Fibroblast of lung (primary cell): ENCODE results near the gene PRDX2. TPM values are rescaled to one million over a fixed set of nuclear protein-coding genes. Genes with fewer than 3 reads are reported as not detected.

Experiments used
- DNase-seq, 2 donors: peaks; one replicate each; pipeline versions ENCODE4 v3.0.0 to v3.0.0-alpha.2; 2010; ENCODE audit warnings: low read depth in 2 of 2
- H2AFZ ChIP-seq: 2 replicates; pipeline ENCODE4 v1.5.1; 2012; ENCODE audit warnings: low read length, control low read depth, inconsistent platforms
- H3K27ac ChIP-seq: 2 replicates; pipeline ENCODE4 v1.5.1; 2011; ENCODE audit warnings: low read length, control low read depth; ENCODE audit not compliant: insufficient read depth
- H3K27me3 ChIP-seq: 2 replicates; pipeline ENCODE4 v1.5.1; 2011; ENCODE audit warnings: mild to moderate bottlenecking, low read length; ENCODE audit not compliant: control insufficient read depth, insufficient read depth
- H3K36me3 ChIP-seq: 2 replicates; pipeline ENCODE4 v1.5.1; 2011; ENCODE audit warnings: low read length; ENCODE audit not compliant: control insufficient read depth, insufficient read depth
- H3K4me1 ChIP-seq: 2 replicates; pipeline ENCODE4 v1.5.1; 2011; ENCODE audit warnings: low read length; ENCODE audit not compliant: control insufficient read depth, insufficient read depth; ENCODE audit errors: extremely low read depth
- H3K4me2 ChIP-seq: 2 replicates; pipeline ENCODE4 v1.5.1; 2011; ENCODE audit warnings: low read length, control low read depth; ENCODE audit not compliant: insufficient read depth; ENCODE audit errors: extremely low read depth
- H3K4me3 ChIP-seq, 4 experiments: fragments of 200-600 bp in 1 of 4; sonication (generic) in 1 of 4; replicated peaks in 1 of 4; 2 replicates each; pipeline ENCODE4 v1.5.1; 2011 to 2016; ENCODE audit warnings: low read length in 4 of 4, low read depth in 3 of 4, mild to moderate bottlenecking in 3 of 4, control low read depth in 2 of 4, inconsistent platforms in 1 of 4, mixed read lengths in 1 of 4; ENCODE audit not compliant: insufficient read depth in 1 of 4; ENCODE audit errors: control extremely low read depth in 1 of 4
- H3K79me2 ChIP-seq: 2 replicates; pipeline ENCODE4 v1.5.1; 2012; ENCODE audit warnings: mild to moderate bottlenecking, low read length, inconsistent platforms; ENCODE audit not compliant: control insufficient read depth, insufficient read depth
- H3K9ac ChIP-seq: 2 replicates; pipeline ENCODE4 v1.5.1; 2011; ENCODE audit warnings: mild to moderate bottlenecking, low read length, control low read depth; ENCODE audit not compliant: insufficient read depth
- H3K9me3 ChIP-seq: 2 replicates; pipeline ENCODE4 v1.5.1; 2012; ENCODE audit warnings: low read depth, low read length; ENCODE audit not compliant: control insufficient read depth, insufficient read depth
- H4K20me1 ChIP-seq: 2 replicates; pipeline ENCODE4 v1.5.1; 2011; ENCODE audit warnings: low read length; ENCODE audit not compliant: control insufficient read depth, insufficient read depth; ENCODE audit errors: extremely low read depth
- EZH2 ChIP-seq: IDR thresholded peaks from 2 replicates; pipeline ENCODE4 v1.5.1; 2012; ENCODE audit warnings: low read length, control low read depth, mild to moderate bottlenecking; ENCODE audit errors: missing control alignments
- polyA plus RNA-seq, 2 donors: library from polyadenylated mRNA; depleted of rRNA in 1 of 2; stranded (reverse) in 1 of 2; unstranded in 1 of 2; fragments of >200 nt; gene quantifications; 2 replicates each; pipeline ENCODE4 v1.2.1, GENCODE V29; 2011 to 2012; ENCODE audit warnings: missing spikeins in 1 of 2
- total RNA-seq: library from RNA; depleted of rRNA; stranded (reverse); fragments of >200 nt; gene quantifications from 2 replicates; pipeline ENCODE4 v1.2.1, GENCODE V29; 2014
- TF ChIP-seq, protein P1 (sequence below), 2 donors: IDR thresholded peaks in 1 of 2; conservative IDR thresholded peaks in 1 of 2; 1 replicate in 1 of 2; 2 replicates in 1 of 2; pipeline ENCODE4 v1.5.1; 2011 to 2012; ENCODE audit warnings: low read length in 2 of 2, control low read depth in 1 of 2, inconsistent platforms in 1 of 2, low read depth in 1 of 2, mild to moderate bottlenecking in 1 of 2

Gene PRDX2
- total and polyA plus RNA-seq, 2 donors (not counting 1 experiment from before 2014, with no cell fraction given): 186 to 228 TPM

GRCh38 chr19:12838182-12838885 is 36.7 kb upstream of the PRDX2 start, which contains the start of gene MAST1:
MAST1 (plus strand) TSS chr19:12838515; CDS start chr19:12838573, 58 bp downstream.
- Histone ChIP-seq H4K20me1 (no peaks in the 10 kb centered on the region), H3K36me3 (no peaks in the 10 kb centered on the region), H3K79me2 (no peaks in the 10 kb centered on the region), H3K4me3 (peak within 1 kb of the TSS in 2 of 4 experiments; percentile 16 to 28), H3K9ac (no peak within 1 kb of the TSS), H3K9me3 (no peaks in the 10 kb centered on the region), H2AFZ (no peak within 1 kb of the TSS), H3K27me3 (peaks cover 66% of the 10 kb centered on the region), H3K4me1 (peaks cover 3% of the 10 kb centered on the region), H3K4me2 (peak within 1 kb of the TSS; percentile 35), H3K27ac (no peak within 1 kb of the TSS)
- peak; percentile 87 for TF ChIP-seq EZH2
- TF ChIP-seq, protein P1, sequence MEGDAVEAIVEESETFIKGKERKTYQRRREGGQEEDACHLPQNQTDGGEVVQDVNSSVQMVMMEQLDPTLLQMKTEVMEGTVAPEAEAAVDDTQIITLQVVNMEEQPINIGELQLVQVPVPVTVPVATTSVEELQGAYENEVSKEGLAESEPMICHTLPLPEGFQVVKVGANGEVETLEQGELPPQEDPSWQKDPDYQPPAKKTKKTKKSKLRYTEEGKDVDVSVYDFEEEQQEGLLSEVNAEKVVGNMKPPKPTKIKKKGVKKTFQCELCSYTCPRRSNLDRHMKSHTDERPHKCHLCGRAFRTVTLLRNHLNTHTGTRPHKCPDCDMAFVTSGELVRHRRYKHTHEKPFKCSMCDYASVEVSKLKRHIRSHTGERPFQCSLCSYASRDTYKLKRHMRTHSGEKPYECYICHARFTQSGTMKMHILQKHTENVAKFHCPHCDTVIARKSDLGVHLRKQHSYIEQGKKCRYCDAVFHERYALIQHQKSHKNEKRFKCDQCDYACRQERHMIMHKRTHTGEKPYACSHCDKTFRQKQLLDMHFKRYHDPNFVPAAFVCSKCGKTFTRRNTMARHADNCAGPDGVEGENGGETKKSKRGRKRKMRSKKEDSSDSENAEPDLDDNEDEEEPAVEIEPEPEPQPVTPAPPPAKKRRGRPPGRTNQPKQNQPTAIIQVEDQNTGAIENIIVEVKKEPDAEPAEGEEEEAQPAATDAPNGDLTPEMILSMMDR (conservative IDR thresholded peaks at IDR 0.05 in 1 of 2, IDR thresholded peaks at IDR 0.05 in 1 of 2; ENCODE audit: low read depth in 1 of 2, low read length in 2 of 2): no peak
- DNase-seq: no peak

- no peak overlapping the region for H3K4me2 ChIP-seq
- TF ChIP-seq, protein P1 (conservative IDR thresholded peaks at IDR 0.05 in 1 of 2, IDR thresholded peaks at IDR 0.05 in 1 of 2; ENCODE audit: low read depth in 1 of 2, low read length in 2 of 2): no peak
- TF ChIP-seq EZH2: no peak
- H3K9ac ChIP-seq: no peak overlapping the region
- peaks cover 71% of the 10 kb centered on the region for H3K27me3 ChIP-seq
- DNase-seq: no peak
- peaks cover 3% of the 10 kb centered on the region for H3K4me1 ChIP-seq
- no peaks in the 10 kb centered on the region for H4K20me1 ChIP-seq
- H3K79me2 ChIP-seq: no peaks in the 10 kb centered on the region
- no peak overlapping the region for H2AFZ ChIP-seq
- H3K27ac ChIP-seq: no peak overlapping the region
- no peaks in the 10 kb centered on the region for H3K36me3 ChIP-seq
- H3K9me3 ChIP-seq: no peaks in the 10 kb centered on the region
- no peak overlapping the region for H3K4me3 ChIP-seq
These were observed 35.6 kb upstream of the PRDX2 start for GRCh38 chr19:12837225-12837624.

DNA sequence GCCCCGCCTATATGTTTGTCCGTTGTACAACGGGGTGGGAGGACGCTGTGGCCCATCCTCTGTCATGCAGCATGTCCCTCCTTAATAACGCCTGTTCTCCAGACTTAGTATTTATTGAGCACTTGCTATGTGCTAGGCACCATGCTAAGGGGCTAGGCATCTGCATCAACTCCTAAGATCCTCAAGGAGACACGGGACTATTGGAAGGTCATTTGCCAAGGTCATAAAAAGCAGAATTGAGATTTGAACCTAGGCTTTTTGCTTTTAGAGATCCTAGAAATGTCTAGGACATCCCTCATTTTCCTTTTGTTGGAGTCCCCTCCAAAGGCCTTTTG is 34.9 kb upstream of the PRDX2 start:
- Histone ChIP-seq H4K20me1 (no peaks in the 10 kb centered on the region), H3K9ac (no peak overlapping the region), H2AFZ (no peak overlapping the region), H3K4me3 (no peak overlapping the region), H3K27me3 (peaks cover 67% of the 10 kb centered on the region), H3K27ac (no peak overlapping the region), H3K79me2 (no peaks in the 10 kb centered on the region), H3K4me2 (no peak overlapping the region), H3K9me3 (no peaks in the 10 kb centered on the region), H3K36me3 (no peaks in the 10 kb centered on the region), H3K4me1 (peaks cover 3% of the 10 kb centered on the region)
- DNase-seq: no peak
- peak; percentile 4 for TF ChIP-seq EZH2
- TF ChIP-seq, protein P1 (conservative IDR thresholded peaks at IDR 0.05 in 1 of 2, IDR thresholded peaks at IDR 0.05 in 1 of 2; ENCODE audit: low read depth in 1 of 2, low read length in 2 of 2): no peak
